NT2/D1 (cell line): ENCODE results near the gene SGPL1.

ENCODE experiments used
- DNase-seq: peaks from one replicate; pipeline ENCODE4 v3.0.0-alpha.2; 2011; ENCODE audit warnings: low read depth, low spot score
- H3K27me3 ChIP-seq: 2 replicates; pipeline ENCODE4 v1.6.0; 2011; ENCODE audit warnings: mild to moderate bottlenecking; ENCODE audit not compliant: insufficient read length, insufficient read depth
- H3K36me3 ChIP-seq: 2 replicates; pipeline ENCODE4 v1.6.1; 2011; ENCODE audit warnings: mild to moderate bottlenecking, low read length, mixed read lengths; ENCODE audit not compliant: insufficient read depth, insufficient read length
- H3K4me1 ChIP-seq: 2 replicates; pipeline ENCODE4 v1.5.1; 2011; ENCODE audit not compliant: insufficient read depth, insufficient read length
- H3K4me3 ChIP-seq: 2 replicates; pipeline ENCODE4 v1.5.1; 2011; ENCODE audit warnings: low read depth; ENCODE audit not compliant: insufficient read length
- H3K9ac ChIP-seq: 2 replicates; pipeline ENCODE4 v1.6.0; 2011; ENCODE audit warnings: low read depth; ENCODE audit not compliant: insufficient read length
- H3K9me3 ChIP-seq: 2 replicates; pipeline ENCODE4 v1.5.1; 2011; ENCODE audit warnings: mild to moderate bottlenecking, low read length; ENCODE audit not compliant: insufficient read depth
- SUZ12 ChIP-seq: IDR thresholded peaks from 2 replicates; pipeline ENCODE4 v1.6.1; 2011; ENCODE audit not compliant: insufficient read length, insufficient read depth; ENCODE audit errors: extremely low read depth
- YY1 ChIP-seq: IDR thresholded peaks from 2 replicates; pipeline ENCODE4 v1.6.1; 2011; ENCODE audit not compliant: insufficient read length, insufficient read depth
- ZNF274 ChIP-seq: IDR thresholded peaks from 2 replicates; pipeline ENCODE4 v1.6.1; 2011; ENCODE audit warnings: mild to moderate bottlenecking, low read depth, low read length

Gene SGPL1

DNA sequence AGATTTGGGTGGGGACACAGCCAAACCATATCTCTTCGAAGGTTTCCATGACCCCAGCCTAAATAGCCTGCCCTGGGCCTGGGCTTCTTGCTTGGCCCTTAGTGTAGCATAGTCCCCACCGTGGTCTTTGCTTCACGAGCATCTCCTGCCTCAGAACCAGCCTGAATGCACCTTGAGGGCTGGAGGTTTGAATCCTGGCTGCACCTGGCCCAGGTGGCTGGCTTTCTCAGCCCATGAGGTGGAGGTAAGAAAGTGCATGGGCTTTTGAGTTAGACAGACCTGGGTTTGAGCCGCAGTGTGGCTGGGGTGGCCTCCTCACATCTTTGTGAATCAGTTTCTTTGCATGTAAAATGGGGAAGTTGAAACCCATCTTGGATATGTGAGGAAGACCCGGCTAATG, 96.8 kb downstream of the SGPL1 start:
- TF ChIP-seq SUZ12 (no peak), ZNF274 (no peak)
- DNase-seq: no peak
- Histone ChIP-seq H3K4me3 (no peak overlapping the region), H3K36me3 (no peaks in the 10 kb centered on the region), H3K9ac (no peak overlapping the region), H3K27me3 (no peaks in the 10 kb centered on the region), H3K4me1 (no peaks in the 10 kb centered on the region), H3K9me3 (peaks cover 6% of the 10 kb centered on the region; the same call in 1 of the 2 replicates)

DNA sequence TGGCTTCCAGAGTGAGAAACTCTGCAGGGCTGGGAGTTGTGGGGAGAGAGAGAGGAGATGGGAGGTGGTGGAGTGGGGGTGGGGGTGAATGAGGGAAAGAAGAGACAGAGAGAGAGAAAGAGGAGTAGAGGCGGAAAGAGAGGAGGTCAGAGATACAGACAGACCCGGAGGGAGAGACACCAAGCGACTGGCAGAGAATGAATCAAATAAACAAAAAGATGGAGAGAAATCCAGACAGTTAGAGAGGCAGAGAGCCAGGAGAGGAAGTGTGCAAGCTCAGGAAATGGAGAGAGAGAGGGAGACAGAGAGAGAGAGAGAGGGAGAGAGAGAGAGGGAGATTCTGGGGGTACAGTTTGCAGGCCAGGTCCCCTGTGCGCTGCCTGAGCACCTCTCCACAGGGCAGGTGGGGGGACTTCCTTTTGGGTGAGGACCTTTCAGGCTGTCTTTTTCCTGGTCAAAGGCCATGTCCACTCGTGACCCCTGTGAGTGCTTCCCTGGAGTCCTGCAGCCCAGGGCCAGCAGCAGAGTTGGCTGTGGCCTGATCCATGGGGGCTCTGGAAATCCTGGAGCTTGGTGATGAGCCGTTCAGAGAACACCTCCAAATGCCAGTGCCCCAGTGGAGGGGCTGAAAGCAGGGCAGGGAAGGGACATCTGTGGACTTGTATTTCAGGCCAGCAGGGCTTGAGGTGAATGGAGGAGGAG, 97.6 kb downstream of the SGPL1 start:
- H3K4me1 ChIP-seq: no peaks in the 10 kb centered on the region
- H3K9me3 ChIP-seq: peaks cover 6% of the 10 kb centered on the region; the same call in 1 of the 2 replicates
- H3K4me3 ChIP-seq: no peak overlapping the region
- TF ChIP-seq ZNF274 (no peak), SUZ12 (no peak), YY1 (no peak)
- no peaks in the 10 kb centered on the region for H3K36me3 ChIP-seq
- no peaks in the 10 kb centered on the region for H3K27me3 ChIP-seq
- no peak overlapping the region for H3K9ac ChIP-seq
- no peak for DNase-seq

DNA sequence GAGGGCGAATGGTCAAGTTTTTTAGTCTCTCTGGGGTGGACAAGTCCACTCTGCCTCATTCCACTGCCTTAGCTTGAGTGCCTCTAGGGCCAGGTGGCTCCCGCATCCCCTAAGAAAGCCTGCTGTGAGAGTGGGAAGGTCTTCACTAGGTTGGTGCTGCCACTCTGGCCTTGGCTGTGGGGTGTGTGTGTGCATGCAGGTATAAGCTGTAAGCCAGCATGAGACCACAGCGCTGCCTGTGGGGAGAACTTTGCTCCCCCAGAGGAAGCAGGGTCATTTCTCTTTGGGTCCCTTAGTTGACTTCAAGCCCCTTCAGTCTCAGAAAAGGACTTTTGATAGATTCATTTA, 98.1 kb downstream of the SGPL1 start:
- H3K4me3 ChIP-seq: no peak overlapping the region
- no peak for DNase-seq
- H3K9ac ChIP-seq: no peak overlapping the region
- TF ChIP-seq SUZ12 (no peak), YY1 (no peak), ZNF274 (no peak)
- no peaks in the 10 kb centered on the region for H3K4me1 ChIP-seq
- no peaks in the 10 kb centered on the region for H3K36me3 ChIP-seq
- peaks cover 6% of the 10 kb centered on the region; the same call in 1 of the 2 replicates for H3K9me3 ChIP-seq
- no peaks in the 10 kb centered on the region for H3K27me3 ChIP-seq

DNA sequence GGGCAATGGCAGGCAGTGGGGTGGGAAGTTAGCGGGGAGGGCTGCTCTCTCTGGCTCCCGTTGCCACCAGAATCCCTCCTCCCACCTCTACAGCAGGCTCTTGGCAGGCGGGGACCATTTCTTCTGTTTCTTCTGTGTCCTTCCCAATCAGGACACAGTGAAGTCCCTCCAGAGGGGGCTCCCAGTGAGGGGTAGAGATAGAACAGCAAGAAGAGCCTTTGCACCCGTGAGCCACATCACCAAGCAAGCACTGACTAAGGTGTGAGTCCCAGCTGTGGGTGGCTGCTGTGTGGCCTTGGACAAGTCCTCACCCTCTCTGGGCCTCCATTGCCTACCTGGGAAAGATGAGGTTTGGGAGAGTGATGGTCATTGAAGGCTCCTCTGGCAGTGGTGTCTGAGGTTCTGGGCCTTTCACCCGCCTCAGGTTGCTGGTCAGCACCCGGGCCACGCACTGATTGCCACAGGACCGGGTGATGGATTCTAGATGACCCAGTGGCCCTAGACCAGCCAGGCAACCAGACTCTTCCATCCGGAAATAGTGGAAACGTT, 98.6 kb downstream of the SGPL1 start:
- H3K27me3 ChIP-seq: no peaks in the 10 kb centered on the region
- peaks cover 6% of the 10 kb centered on the region; the same call in 1 of the 2 replicates for H3K9me3 ChIP-seq
- TF ChIP-seq ZNF274 (no peak), YY1 (no peak), SUZ12 (no peak)

DNA sequence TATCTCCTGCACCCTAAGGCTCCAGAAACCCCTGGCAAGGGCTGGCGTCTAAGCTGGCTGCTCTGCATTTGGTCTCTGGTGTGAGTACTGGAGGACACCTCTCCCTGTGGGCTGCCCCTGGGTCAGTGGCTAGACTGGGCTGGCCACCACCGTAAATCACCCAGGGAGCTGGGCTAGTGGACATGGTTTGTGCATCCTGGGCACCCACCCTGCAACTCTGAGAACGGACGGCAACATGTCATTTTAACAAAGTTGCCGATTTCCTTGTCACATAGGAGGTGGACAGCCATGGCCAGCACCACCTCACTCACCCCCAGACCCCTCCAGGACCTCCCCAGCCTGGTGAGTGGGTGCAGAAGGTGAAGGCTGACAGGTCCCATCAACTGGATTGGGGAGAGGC, 99.5 kb downstream of the SGPL1 start:
- H3K9me3 ChIP-seq: peaks cover 6% of the 10 kb centered on the region; the same call in 1 of the 2 replicates
- TF ChIP-seq ZNF274: no peak
- no peak for TF ChIP-seq SUZ12
- no peak for TF ChIP-seq YY1
- H3K4me3 ChIP-seq: no peak overlapping the region
- H3K36me3 ChIP-seq: no peaks in the 10 kb centered on the region
- DNase-seq: no peak
- H3K9ac ChIP-seq: no peak overlapping the region
- H3K27me3 ChIP-seq: no peaks in the 10 kb centered on the region
- H3K4me1 ChIP-seq: no peaks in the 10 kb centered on the region

More for the DNA sequence above, 98.6 kb downstream of the SGPL1 start:
- Histone ChIP-seq H3K4me3 (no peak overlapping the region), H3K36me3 (no peaks in the 10 kb centered on the region), H3K9ac (no peak overlapping the region), H3K4me1 (no peaks in the 10 kb centered on the region)
- no peak for DNase-seq

DNA sequence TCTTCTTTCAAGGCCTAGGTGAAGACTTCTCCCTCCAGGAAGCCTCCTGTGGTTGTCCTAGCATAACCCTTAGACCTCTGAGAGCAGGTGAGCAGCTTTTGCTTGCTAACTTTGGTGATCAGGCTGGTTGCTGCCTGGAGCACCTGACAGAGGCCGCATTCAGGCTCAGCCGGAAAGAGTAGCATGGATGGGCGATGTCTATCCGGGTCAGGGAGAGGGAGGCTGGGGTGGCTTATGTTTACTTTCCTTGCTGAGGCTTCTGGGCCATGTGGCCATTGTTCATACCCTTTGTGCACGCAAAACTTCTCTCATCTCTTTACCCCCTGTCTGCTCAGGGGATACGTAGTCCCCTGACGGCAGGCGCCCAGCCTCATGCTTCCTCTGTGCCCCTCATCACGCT, 100.1 kb downstream of the SGPL1 start:
- H3K27me3 ChIP-seq: no peaks in the 10 kb centered on the region
- H3K9me3 ChIP-seq: peaks cover 6% of the 10 kb centered on the region; the same call in 1 of the 2 replicates
- no peaks in the 10 kb centered on the region for H3K4me1 ChIP-seq
- no peak for DNase-seq
- TF ChIP-seq SUZ12: no peak
- TF ChIP-seq YY1: no peak
- no peak for TF ChIP-seq ZNF274
- H3K36me3 ChIP-seq: no peaks in the 10 kb centered on the region
- no peak overlapping the region for H3K4me3 ChIP-seq
- no peak overlapping the region for H3K9ac ChIP-seq

DNA sequence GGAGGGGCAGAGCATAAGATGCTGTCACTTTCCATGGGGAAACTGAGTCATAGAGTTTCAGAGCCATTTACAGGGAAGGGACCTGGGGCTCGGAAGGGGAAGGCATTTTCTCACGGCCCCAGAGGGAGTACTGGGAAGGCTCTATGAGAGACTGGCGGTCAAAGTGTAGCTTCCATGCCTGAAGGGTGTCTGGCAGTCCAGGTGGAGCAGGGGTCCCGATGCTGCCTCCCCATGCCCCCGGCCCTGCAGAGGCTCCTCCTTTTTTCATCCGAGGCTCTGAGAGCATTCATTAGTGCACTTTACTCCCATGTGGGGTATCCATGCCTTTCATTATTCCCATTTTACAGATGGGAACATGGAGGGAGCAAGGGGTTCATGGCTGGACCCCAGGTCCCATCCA, 100.5 kb downstream of the SGPL1 start:
- no peak for TF ChIP-seq SUZ12
- no peak for TF ChIP-seq ZNF274
- Histone ChIP-seq H3K36me3 (no peaks in the 10 kb centered on the region), H3K9me3 (peaks cover 6% of the 10 kb centered on the region; the same call in 1 of the 2 replicates), H3K9ac (no peak overlapping the region), H3K4me1 (no peaks in the 10 kb centered on the region), H3K4me3 (no peak overlapping the region), H3K27me3 (no peaks in the 10 kb centered on the region)
- no peak for DNase-seq

DNA sequence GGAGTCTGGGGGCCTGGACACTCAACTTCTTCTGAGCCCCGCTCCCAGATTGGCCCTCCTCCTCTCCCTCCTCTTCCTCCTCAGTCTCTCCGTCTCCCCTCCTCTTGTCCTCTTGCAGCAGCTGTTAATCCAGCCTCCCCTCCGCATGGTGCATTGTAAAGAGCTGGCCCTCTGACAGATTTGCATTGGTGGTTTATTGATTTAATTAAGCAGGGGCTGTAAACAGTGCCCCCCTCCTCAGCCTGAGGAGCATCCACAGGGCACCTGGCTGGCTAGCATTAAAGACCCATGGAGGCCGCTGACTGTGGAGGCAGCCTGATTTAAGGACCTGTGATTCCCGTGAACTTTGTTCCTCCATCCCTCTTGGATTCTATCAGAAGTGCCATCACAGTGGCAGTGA, 101.5 kb downstream of the SGPL1 start:
- H3K36me3 ChIP-seq: no peaks in the 10 kb centered on the region
- H3K4me3 ChIP-seq: no peak overlapping the region
- H3K9ac ChIP-seq: no peak overlapping the region
- TF ChIP-seq YY1: no peak
- TF ChIP-seq ZNF274: no peak
- TF ChIP-seq SUZ12: no peak
- no peak for DNase-seq
- no peaks in the 10 kb centered on the region for H3K4me1 ChIP-seq
- peaks cover 4% of the 10 kb centered on the region for H3K27me3 ChIP-seq
- H3K9me3 ChIP-seq: peaks cover 5% of the 10 kb centered on the region; the same call in 1 of the 2 replicates
